ENCODE data around the gene KLHL18. TPM values are rescaled to one million over a fixed set of nuclear protein-coding genes. Genes with fewer than 3 reads are reported as not detected.

The KLHL18 gene
- total and polyA plus RNA-seq, 2 of the 4 experiments (the other 2 are of a cell fraction): 29.1 to 76.2 TPM

DNA sequence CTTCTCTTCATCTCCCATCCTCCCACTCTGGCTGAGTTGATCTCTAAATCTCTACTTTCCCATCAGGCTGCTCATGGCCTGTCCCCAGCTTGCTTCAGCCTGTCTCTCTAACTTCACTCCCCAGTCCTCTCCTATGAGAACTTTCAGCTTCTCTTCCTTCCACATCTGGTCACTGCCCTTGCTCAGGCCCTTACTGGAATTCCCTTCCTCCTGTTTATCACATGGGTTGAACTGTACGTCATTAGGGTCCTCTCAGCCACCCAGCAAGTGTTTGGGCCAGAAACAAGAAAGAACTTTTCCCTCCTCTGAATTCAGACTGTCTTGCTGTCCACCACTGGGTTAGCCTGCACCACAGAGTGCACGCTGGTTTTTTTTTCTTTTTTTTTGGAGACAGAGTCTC, 103.1 kb downstream of the KLHL18 start:
- Histone ChIP-seq H3K23ac (ENCODE audit: low read depth, low read length) (no peak overlapping the region), H3K36me3 (ENCODE audit: control insufficient read depth, insufficient read depth, low read length) (peaks cover 6% of the 10 kb centered on the region), H3K79me1 (ENCODE audit: low read depth in 1 of 2, low read length in 2 of 2) (peaks cover 41 to 80% of the 10 kb centered on the region in 2 experiments), H4K8ac (ENCODE audit: low read depth in 2 of 2, low read length in 2 of 2) (no peak overlapping the region), H2AFZ (replicated peaks; ENCODE audit: low read length, poor library complexity) (no peak overlapping the region), H3K4me1 (ENCODE audit: control insufficient read depth, insufficient read depth, low read length) (peaks cover 4% of the 10 kb centered on the region), H3K27me3 (ENCODE audit: control insufficient read depth, insufficient read depth, low read length) (no peaks in the 10 kb centered on the region), H3K4me2 (ENCODE audit: low read depth, low read length) (no peak overlapping the region), H2BK15ac (ENCODE audit: low read depth, low read length) (no peak overlapping the region), H2BK20ac (ENCODE audit: low read depth, low read length) (no peak overlapping the region), H4K5ac (ENCODE audit: low read depth, low read length) (no peak overlapping the region), H2BK5ac (ENCODE audit: low read depth, low read length, poor library complexity, severe bottlenecking) (no peak overlapping the region), H4K20me1 (ENCODE audit: insufficient read depth, low read length) (peaks cover 67% of the 10 kb centered on the region), H3K14ac (replicated peaks; ENCODE audit: low read depth, low read length) (no peak overlapping the region), H2AK5ac (ENCODE audit: low read depth, low read length) (no peak overlapping the region), H4K91ac (ENCODE audit: insufficient read depth, low read depth, low read length) (no peak overlapping the region), H3K4me3 (ENCODE audit: insufficient read depth, low read depth, low read length) (no peak overlapping the region), H3K27ac (ENCODE audit: insufficient read depth, low read length) (no peak overlapping the region), H3K9ac (ENCODE audit: low read depth, low read length) (no peak overlapping the region), H3K9me3 (ENCODE audit: control insufficient read depth, insufficient read depth, low read length) (no peaks in the 10 kb centered on the region), H3K9me1 (ENCODE audit: insufficient read depth, low read length) (peaks cover 12% of the 10 kb centered on the region; the same call in 1 of the 2 replicates), H2AK9ac (replicated peaks; ENCODE audit: low read depth, low read length, poor library complexity) (no peak overlapping the region), H3K4ac (ENCODE audit: low read depth, low read length) (no peak overlapping the region), H3K56ac (ENCODE audit: extremely low read depth, insufficient read depth, low read length) (no peak overlapping the region), H2BK120ac (ENCODE audit: low read depth, low read length) (no peak overlapping the region), H3K18ac (ENCODE audit: low read depth, low read length) (no peak overlapping the region)
- in situ Hi-C loops (cut with MboI; ENCODE audit: low sequenced_read_pairs): no loop called here
- BruUV-seq (replicated peaks): no TSS peak
- dilution Hi-C loops (cut with HindIII; ENCODE audit: low sequenced_read_pairs, unreplicated experiment): no loop called here
- DNase-seq (no peak), ATAC-seq (ENCODE audit: low read depth) (no peak)
- TF ChIP-seq MAFK (IDR thresholded peaks at IDR 0.05; ENCODE audit: low read depth, low read length) (no peak), MAZ (IDR thresholded peaks at IDR 0.05; ENCODE audit: borderline replicate concordance, low read depth, low read length) (no peak), CHD1 (IDR thresholded peaks at IDR 0.05; ENCODE audit: low read depth, low read length) (no peak), RAD21 (IDR thresholded peaks at IDR 0.05; ENCODE audit: low read length) (no peak), RCOR1 (IDR thresholded peaks at IDR 0.05; ENCODE audit: insufficient replicate concordance, low read length) (no peak), RFX5 (IDR thresholded peaks at IDR 0.05; ENCODE audit: low read depth, low read length) (no peak), BHLHE40 (IDR thresholded peaks at IDR 0.05; ENCODE audit: low read depth, low read length) (no peak)
- POLR2A ChIA-PET (ENCODE audit: unreplicated experiment): no interaction called here
- intact Hi-C loops (cut with micrococcal nuclease): no loop called here
- WGBS, 2 experiments (ENCODE audit: extremely low coverage in 2 of 2, insufficient read length in 1 of 2): 90% methylated on average over 2 of the region's 2 CpGs; no CpG with 5 or more reads in 1 of the 2 experiments
- CTCF ChIA-PET: no interaction called here

All from IMR-90 (cell line).